Measurements from ENCODE around the gene ORM1.

Gene ORM1

DNA sequence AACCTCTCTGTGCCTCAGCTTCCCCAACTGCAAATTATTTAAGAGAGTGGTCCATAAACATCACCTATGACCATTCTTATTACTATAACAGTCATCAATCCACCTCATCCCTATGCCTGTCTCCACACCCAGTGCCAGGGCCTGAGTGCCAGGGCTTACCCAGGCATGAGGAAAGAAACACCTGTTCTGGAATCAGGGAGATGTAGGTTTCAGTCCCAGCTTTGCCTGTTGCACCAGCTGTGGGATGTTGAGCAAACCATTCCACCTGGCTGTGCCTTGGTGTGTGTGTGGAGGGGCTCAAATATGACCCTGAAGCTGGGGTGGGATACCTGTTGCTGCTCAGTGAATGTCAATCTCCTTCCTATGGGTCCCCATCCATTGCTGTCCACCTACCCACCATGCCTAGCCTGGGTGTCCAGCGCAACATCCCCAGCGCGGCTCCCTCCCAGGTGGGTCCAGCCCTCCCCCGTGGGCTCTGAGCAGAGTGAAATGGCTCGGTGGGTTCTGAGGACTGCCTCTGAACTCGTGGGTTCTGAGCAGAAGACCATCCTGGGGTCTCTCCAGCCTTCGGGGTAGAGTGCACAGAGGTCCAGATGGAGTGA lies 48.5 kb downstream of the ORM1 start:
- DNase-seq (ENCODE audit: low read depth) = no peak
- no peak overlapping the region for H3K4me3 ChIP-seq (ENCODE audit: low read depth, low read length)
- TF ChIP-seq, protein P1, sequence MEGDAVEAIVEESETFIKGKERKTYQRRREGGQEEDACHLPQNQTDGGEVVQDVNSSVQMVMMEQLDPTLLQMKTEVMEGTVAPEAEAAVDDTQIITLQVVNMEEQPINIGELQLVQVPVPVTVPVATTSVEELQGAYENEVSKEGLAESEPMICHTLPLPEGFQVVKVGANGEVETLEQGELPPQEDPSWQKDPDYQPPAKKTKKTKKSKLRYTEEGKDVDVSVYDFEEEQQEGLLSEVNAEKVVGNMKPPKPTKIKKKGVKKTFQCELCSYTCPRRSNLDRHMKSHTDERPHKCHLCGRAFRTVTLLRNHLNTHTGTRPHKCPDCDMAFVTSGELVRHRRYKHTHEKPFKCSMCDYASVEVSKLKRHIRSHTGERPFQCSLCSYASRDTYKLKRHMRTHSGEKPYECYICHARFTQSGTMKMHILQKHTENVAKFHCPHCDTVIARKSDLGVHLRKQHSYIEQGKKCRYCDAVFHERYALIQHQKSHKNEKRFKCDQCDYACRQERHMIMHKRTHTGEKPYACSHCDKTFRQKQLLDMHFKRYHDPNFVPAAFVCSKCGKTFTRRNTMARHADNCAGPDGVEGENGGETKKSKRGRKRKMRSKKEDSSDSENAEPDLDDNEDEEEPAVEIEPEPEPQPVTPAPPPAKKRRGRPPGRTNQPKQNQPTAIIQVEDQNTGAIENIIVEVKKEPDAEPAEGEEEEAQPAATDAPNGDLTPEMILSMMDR (IDR thresholded peaks at IDR 0.05; ENCODE audit: low read depth, low read length, missing control alignments) = no peak

DNA sequence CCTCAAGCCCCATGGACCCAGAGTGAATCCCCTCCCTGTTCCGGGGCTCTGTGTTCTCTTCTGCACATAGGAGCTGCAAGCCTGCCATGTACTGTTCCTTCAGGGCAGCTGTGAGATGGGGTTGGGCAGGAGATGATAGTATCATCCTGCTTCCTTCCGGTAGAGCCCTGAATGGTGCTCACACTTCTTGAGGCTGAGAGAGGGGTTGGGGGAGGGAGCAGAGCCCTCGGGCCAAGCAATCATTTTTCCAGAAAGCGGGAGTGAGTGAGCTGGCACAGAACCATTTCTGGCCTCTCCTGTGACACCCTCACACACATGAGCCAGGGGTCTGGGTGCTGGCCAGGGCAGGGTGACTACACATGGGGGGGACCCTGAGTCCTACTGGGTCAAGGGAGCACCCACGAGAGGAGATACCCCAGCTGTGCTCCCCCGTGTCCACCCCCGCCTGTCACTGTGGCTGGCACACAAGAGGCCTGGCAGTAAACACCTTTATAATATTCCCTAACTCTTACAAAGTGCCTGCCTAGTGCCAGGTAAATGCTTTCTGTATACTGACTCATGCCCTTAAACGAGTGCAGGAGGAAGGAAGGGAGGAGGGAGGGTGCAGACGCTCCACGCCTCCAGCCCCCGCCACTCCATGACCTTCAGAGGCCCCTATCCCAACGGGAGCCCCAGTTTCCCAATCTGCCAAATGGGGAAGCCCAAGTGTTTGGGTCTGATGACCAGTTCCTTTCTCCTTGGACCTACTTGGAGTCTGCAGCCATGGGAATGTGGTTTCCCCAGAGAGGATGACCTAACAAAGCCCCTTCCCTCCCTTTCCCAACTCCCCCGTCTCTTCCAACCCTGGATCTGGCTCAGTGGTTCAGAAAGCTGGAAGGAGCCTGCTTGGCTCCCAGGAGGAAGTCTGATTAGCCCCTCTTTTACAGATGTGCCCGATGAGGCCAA lies 49.3 kb downstream of the ORM1 start:
- no peak for DNase-seq (ENCODE audit: low read depth)
- peak overlapping the region; percentile 2; the same call in 1 of the 2 replicates for H3K4me3 ChIP-seq (ENCODE audit: low read depth, low read length)
- TF ChIP-seq, protein P1 (IDR thresholded peaks at IDR 0.05; ENCODE audit: low read depth, low read length, missing control alignments) = no peak

DNA sequence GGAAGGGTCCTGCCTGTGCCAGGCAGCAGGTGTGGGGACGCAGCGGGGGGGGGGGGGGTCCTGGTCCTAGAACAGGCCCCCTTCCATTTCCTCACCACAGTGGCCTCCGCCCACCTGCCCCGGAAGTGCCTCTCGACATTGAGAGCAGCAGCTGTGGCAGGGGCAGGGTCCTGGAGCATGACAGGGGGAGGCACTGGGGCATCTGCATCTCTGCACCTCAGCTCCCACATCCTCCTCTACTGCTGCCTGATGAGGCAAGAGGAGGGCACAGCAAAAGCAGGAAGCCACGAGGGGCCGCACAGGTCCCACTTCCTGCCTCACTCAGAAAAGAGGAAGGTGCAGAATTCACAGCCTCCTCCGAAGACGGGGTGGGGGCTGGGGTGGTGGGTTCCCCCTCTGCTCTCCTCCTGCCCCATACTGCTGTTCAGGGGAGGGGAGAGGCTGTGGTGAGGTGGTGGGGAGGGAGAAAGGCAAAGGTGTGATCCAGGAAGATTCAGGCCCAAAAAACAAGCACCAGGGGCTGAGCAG lies 50.1 kb downstream of the ORM1 start:
- no peak overlapping the region; the same call in 1 of the 2 replicates for H3K4me3 ChIP-seq (ENCODE audit: low read depth, low read length)
- DNase-seq (ENCODE audit: low read depth) = peak; percentile 90
- TF ChIP-seq, protein P1 (IDR thresholded peaks at IDR 0.05; ENCODE audit: low read depth, low read length, missing control alignments) = no peak

DNA sequence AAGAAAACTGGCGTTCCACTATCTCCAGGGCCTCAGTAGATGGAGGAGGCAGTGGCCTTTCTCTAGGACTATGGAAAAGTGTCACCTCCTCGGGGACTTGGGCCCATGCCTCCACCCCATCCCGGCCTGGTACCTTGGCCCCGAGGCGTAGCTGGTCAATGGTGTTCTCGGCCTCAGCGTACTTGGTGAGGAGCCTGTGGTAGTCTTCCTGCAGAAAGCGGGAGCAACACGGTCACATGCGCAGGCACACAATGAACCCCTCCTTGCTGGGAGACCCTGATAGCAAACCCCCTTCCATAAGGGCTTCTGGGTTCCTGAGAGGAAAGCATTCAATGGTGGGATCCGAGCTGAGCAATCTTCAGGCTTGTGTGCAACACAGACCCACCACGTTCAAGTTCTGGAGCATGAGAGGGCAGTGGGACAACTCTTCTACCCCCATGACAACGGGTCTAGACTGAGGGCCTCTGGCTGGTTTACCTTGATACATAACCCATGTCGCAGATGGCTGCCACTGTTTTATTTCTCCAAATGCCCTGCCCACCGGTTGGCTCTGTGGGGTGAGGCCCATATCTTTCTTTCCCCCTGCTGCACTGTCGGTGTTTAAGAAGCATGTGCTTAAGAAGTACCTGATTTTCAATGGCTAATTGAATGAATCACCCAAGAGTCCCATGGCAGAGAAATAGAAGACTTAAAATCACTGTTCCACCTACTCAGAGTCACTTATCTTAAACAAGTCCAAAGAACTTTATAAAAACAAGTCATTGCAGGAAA lies 51.2 kb downstream of the ORM1 start:
- no peak for DNase-seq (ENCODE audit: low read depth)
- TF ChIP-seq, protein P1 (IDR thresholded peaks at IDR 0.05; ENCODE audit: low read depth, low read length, missing control alignments) = no peak
- H3K4me3 ChIP-seq (ENCODE audit: low read depth, low read length) = no peak overlapping the region

DNA sequence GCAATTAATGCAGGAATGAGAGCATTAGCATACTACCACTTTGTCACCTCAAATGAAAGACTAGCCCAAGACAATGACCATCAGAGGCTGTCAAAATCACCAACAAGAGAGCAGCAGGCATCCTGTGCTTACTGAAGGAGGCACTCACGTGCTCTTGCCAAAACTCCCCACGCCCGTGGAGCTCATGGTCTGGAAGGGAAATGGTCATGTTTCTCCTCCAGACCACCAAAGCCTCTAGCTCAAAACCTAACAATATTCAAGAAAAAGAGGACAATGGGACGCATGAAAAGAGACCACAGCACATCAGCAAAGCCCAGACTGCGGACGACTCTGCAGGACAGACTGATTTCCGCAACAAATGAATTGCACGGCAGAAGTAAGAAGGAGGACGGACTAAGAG lies 52.0 kb downstream of the ORM1 start:
- H3K4me3 ChIP-seq (ENCODE audit: low read depth, low read length) = no peak overlapping the region
- no peak for DNase-seq (ENCODE audit: low read depth)
- TF ChIP-seq, protein P1 (IDR thresholded peaks at IDR 0.05; ENCODE audit: low read depth, low read length, missing control alignments) = no peak

DNA sequence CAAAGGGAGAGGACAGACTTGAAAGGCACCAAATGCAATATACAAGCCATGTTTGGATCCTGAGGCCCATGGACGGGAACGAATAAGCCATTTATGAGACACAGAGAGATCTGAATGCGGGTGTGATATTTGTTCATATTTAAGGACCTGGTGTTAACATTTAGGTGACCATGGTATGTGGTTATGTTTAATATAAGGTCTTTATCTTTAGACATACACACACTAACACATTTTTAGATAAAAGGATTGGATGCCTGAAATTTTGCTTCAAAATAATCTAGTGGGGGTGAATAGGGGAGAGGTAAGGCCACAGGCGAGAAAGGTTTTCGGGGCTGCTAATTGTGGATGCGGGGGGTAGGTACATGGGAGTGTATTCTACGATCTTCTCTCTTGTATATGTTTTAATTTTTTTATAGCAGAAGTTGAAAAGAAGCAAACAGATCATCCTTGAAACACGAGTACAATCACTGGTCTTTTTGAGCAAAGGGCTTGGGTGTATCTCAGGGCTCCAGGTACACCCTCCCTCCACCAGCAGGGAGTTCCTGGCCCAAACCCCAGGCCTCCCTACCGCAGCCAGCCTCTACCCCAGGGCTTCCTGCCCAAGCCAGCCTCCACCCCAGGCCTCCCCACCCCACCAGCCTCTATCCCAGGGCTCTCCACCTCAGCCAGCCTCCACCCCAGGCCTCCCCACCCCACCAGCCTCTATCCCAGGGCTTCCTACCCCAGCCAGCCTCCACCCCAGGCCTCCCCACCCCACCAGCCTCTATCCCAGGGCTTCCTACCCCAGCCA lies 52.7 kb downstream of the ORM1 start:
- no peak for DNase-seq (ENCODE audit: low read depth)
- H3K4me3 ChIP-seq (ENCODE audit: low read depth, low read length) = no peak overlapping the region
- TF ChIP-seq, protein P1 (IDR thresholded peaks at IDR 0.05; ENCODE audit: low read depth, low read length, missing control alignments) = no peak

Measured in GM12864 (cell line).